A673 (cell line): ENCODE results near the gene MASP1.

Experiments used
- CTCF ChIP-seq: fragments of 300-800, 200-600 bp; sonication (generic); conservative IDR thresholded peaks from 2 replicates; pipeline ENCODE4 v1.5.1; 2017; ENCODE audit warnings: low read depth, mild to moderate bottlenecking, antibody characterized with exemption, low read length, moderate library complexity, mixed read lengths
- EZH2 ChIP-seq: fragments of 200-600 bp; sonication (generic); IDR thresholded peaks from 2 replicates; pipeline ENCODE4 v1.6.1; 2017; ENCODE audit warnings: borderline replicate concordance, low read depth, mild to moderate bottlenecking, mixed read lengths, antibody characterized with exemption, low read length; ENCODE audit not compliant: poor library complexity, severe bottlenecking

GRCh38 chr3:187212705-187213104, 78.8 kb downstream of the MASP1 start:
- TF ChIP-seq CTCF (no peak), EZH2 (no peak)
